Gastroesophageal sphincter (tissue), 3 donors: Measurements from ENCODE around the gene CAMK1D.

Source experiments
- EP300 ChIP-seq: sonication (generic); formaldehyde crosslinking; IDR thresholded peaks from one replicate; pipeline ENCODE4 v1.6.1; 2017; ENCODE audit warnings: antibody characterized with exemption, mild to moderate bottlenecking
- POLR2A ChIP-seq, 2 donors: fragments of 450-650 bp; IDR thresholded peaks; one replicate each; pipeline ENCODE4 v1.6.1; 2017; ENCODE audit warnings: antibody characterized with exemption in 2 of 2, mild to moderate bottlenecking in 2 of 2, moderate library complexity in 1 of 2
- POLR2AphosphoS5 ChIP-seq: sonication (generic); formaldehyde crosslinking; IDR thresholded peaks from one replicate; pipeline ENCODE4 v1.6.1; 2017; ENCODE audit warnings: antibody characterized with exemption
- TF ChIP-seq, protein P1 (sequence below), 4 experiments: fragments of 200-600 bp in 2 of 4; fragments of 450-650 bp in 2 of 4; sonication (generic) in 1 of 4; IDR thresholded peaks; one replicate each; pipeline ENCODE4 v1.5.1; 2017 to 2019; ENCODE audit warnings: antibody characterized with exemption in 4 of 4, mild to moderate bottlenecking in 2 of 4, moderate library complexity in 2 of 4

DNA sequence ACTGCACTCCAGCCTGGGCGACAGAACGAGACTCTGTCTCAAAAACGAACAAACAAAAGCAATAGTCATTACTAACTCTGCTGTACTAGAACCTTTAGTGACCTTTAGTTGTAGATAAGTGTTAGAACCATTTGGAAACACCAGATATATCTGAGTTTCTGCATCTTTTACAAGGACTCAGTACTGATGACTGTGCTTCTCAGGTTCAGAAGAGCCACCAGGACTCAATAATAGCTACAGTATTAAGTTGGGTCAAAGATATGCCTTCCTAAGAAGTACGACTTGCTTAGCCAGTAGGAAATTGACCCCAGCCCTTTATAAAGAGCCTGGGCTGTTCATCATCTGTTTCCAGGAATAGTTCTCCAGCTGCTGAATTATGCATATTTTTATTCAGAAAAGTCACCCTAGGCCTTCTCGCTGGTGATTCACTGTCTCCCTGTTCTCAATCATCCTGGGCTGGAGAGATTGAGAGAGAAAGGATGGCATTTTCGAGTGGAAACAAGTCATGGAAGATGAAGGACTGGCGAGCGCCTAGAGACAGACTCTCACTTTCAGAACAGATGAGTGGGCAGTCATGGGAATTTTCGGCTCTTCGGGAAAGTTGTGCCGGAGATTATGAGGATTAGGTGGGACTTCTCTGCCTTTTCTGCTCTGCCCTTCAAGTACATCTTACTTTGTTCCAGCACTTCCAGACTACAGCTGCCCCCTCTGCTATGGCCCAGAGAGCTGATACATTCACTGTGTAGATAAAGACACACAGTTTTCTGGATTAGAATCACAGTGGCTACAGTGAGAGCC, 336.1 kb downstream of the CAMK1D start:
- no peak for TF ChIP-seq EP300
- TF ChIP-seq, protein P1, sequence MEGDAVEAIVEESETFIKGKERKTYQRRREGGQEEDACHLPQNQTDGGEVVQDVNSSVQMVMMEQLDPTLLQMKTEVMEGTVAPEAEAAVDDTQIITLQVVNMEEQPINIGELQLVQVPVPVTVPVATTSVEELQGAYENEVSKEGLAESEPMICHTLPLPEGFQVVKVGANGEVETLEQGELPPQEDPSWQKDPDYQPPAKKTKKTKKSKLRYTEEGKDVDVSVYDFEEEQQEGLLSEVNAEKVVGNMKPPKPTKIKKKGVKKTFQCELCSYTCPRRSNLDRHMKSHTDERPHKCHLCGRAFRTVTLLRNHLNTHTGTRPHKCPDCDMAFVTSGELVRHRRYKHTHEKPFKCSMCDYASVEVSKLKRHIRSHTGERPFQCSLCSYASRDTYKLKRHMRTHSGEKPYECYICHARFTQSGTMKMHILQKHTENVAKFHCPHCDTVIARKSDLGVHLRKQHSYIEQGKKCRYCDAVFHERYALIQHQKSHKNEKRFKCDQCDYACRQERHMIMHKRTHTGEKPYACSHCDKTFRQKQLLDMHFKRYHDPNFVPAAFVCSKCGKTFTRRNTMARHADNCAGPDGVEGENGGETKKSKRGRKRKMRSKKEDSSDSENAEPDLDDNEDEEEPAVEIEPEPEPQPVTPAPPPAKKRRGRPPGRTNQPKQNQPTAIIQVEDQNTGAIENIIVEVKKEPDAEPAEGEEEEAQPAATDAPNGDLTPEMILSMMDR (IDR thresholded peaks at IDR 0.05), result no peak
- no peak for TF ChIP-seq POLR2A (IDR thresholded peaks at IDR 0.05)
- peak; percentile 22 for TF ChIP-seq POLR2AphosphoS5
